Neutrophil (primary cell): ENCODE data around the gene GOLIM4.

Experiments
- H3K27ac ChIP-seq: fragments of 200-600 bp; sonication (generic); 2 replicates; pipeline ENCODE4 v1.5.1; 2016; ENCODE audit warnings: mild to moderate bottlenecking, moderate library complexity
- H3K27me3 ChIP-seq: fragments of 200-600 bp; sonication (generic); 2 replicates; pipeline ENCODE4 v1.6.0; 2016; ENCODE audit warnings: mild to moderate bottlenecking
- H3K36me3 ChIP-seq: fragments of 200-600 bp; sonication (generic); 2 replicates; pipeline ENCODE4 v1.5.1; 2017
- H3K4me1 ChIP-seq, 2 experiments: fragments of 200-600 bp in 1 of 2; sonication (generic) in 1 of 2; 1 replicate in 1 of 2; 2 replicates in 1 of 2; pipeline versions ENCODE4 v1.5.1 to v1.6.1; 2013 to 2016; ENCODE audit warnings: low read depth in 1 of 2, low read length in 1 of 2, mild to moderate bottlenecking in 1 of 2, moderate library complexity in 1 of 2; ENCODE audit not compliant: control insufficient read depth in 1 of 2, insufficient read depth in 1 of 2
- H3K4me3 ChIP-seq, 2 experiments: fragments of 200-600 bp in 1 of 2; sonication (generic) in 1 of 2; 1 replicate in 1 of 2; 2 replicates in 1 of 2; pipeline ENCODE4 v1.5.1; 2013 to 2016; ENCODE audit warnings: low read depth in 1 of 2, low read length in 1 of 2, mild to moderate bottlenecking in 1 of 2, moderate library complexity in 1 of 2
- H3K9me3 ChIP-seq: fragments of 200-600 bp; sonication (generic); 2 replicates; pipeline ENCODE4 v1.5.1; 2016
- CTCF ChIP-seq: fragments of 200-600 bp; sonication (generic); IDR thresholded peaks from 2 replicates; pipeline ENCODE4 v1.5.1; 2016; ENCODE audit warnings: antibody characterized with exemption

Gene GOLIM4

DNA sequence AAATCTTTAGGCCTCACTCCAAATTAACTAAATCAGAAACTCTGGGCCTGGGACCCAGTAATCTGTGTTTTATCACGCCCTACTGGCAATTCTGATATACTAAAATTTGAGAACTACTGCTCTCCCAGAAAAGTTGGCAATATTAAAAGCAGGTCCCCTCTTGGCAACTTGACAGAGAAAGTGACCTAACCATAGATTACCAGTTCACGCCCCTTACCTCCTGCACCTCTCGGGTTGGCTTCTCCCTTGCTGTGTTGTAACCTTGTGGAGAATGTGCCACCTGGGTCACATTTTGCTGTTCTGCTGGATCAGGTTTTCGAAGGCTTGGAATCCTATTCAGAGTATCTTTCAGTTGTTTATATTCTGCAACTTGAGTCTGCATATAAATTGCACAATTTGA lies 59.1 kb downstream of the GOLIM4 start:
- Histone ChIP-seq H3K9me3 (no peaks in the 10 kb centered on the region), H3K4me3 (no peak overlapping the region), H3K27ac (no peak overlapping the region), H3K4me1 (no peaks in the 10 kb centered on the region), H3K27me3 (no peaks in the 10 kb centered on the region), H3K36me3 (peaks cover 11% of the 10 kb centered on the region)
- no peak for TF ChIP-seq CTCF

- peaks cover 15% of the 10 kb centered on the region for H3K36me3 ChIP-seq
- TF ChIP-seq CTCF, result no peak
- no peak overlapping the region for H3K4me3 ChIP-seq
- H3K27ac ChIP-seq, result no peak overlapping the region
- no peaks in the 10 kb centered on the region for H3K9me3 ChIP-seq
- no peaks in the 10 kb centered on the region for H3K4me1 ChIP-seq
- H3K27me3 ChIP-seq, result no peaks in the 10 kb centered on the region
Measured at GRCh38 chr3:168034152-168034928, 61.4 kb downstream of the GOLIM4 start.

- Histone ChIP-seq H3K4me1 (no peaks in the 10 kb centered on the region), H3K4me3 (no peak overlapping the region), H3K27me3 (no peaks in the 10 kb centered on the region), H3K27ac (no peak overlapping the region), H3K36me3 (peaks cover 42% of the 10 kb centered on the region), H3K9me3 (no peaks in the 10 kb centered on the region)
- no peak for TF ChIP-seq CTCF
Measured at GRCh38 chr3:168030577-168030976, 65.1 kb downstream of the GOLIM4 start.

GRCh38 chr3:168029705-168030104 lies 66.0 kb downstream of the GOLIM4 start:
- TF ChIP-seq CTCF, result no peak
- no peaks in the 10 kb centered on the region for H3K27me3 ChIP-seq
- H3K4me1 ChIP-seq, result no peaks in the 10 kb centered on the region
- no peaks in the 10 kb centered on the region for H3K9me3 ChIP-seq
- peaks cover 47% of the 10 kb centered on the region for H3K36me3 ChIP-seq
- H3K27ac ChIP-seq, result no peak overlapping the region
- H3K4me3 ChIP-seq, result no peak overlapping the region

- Histone ChIP-seq H3K36me3 (peaks cover 64% of the 10 kb centered on the region), H3K27me3 (no peaks in the 10 kb centered on the region), H3K4me1 (no peaks in the 10 kb centered on the region), H3K27ac (no peak overlapping the region), H3K9me3 (no peaks in the 10 kb centered on the region), H3K4me3 (no peak overlapping the region)
- no peak for TF ChIP-seq CTCF
Measured at GRCh38 chr3:168028086-168028485, 67.6 kb downstream of the GOLIM4 start.
